Osteocyte (in vitro differentiated cells): ENCODE measurements around the gene POLR3E. TPM values are rescaled to one million over a fixed set of nuclear protein-coding genes. Genes with fewer than 3 reads are reported as not detected.

ENCODE experiments used
- DNase-seq: peaks from one replicate; pipeline ENCODE4 v3.0.0; 2021; ENCODE audit warnings: mixed read lengths; ENCODE audit not compliant: unreplicated experiment; ENCODE audit errors: extremely low spot score
- H3K27ac Mint-ChIP-seq: one replicate; pipeline ENCODE4 v1.8.0; 2021; ENCODE audit warnings: mild to moderate bottlenecking, mixed read lengths; ENCODE audit not compliant: unreplicated experiment
- H3K27me3 Mint-ChIP-seq: one replicate; pipeline ENCODE4 v1.8.0; 2021; ENCODE audit warnings: mixed read lengths; ENCODE audit not compliant: unreplicated experiment
- H3K36me3 Mint-ChIP-seq: one replicate; pipeline ENCODE4 v1.8.0; 2021; ENCODE audit warnings: mixed read lengths; ENCODE audit not compliant: unreplicated experiment
- H3K4me1 Mint-ChIP-seq: one replicate; pipeline ENCODE4 v1.8.0; 2021; ENCODE audit warnings: mixed read lengths; ENCODE audit not compliant: unreplicated experiment
- H3K4me3 Mint-ChIP-seq: one replicate; pipeline ENCODE4 v1.8.0; 2021; ENCODE audit warnings: mild to moderate bottlenecking, moderate library complexity, mixed read lengths; ENCODE audit not compliant: unreplicated experiment
- H3K9me3 Mint-ChIP-seq: one replicate; pipeline ENCODE4 v1.8.0; 2021; ENCODE audit warnings: mixed read lengths; ENCODE audit not compliant: unreplicated experiment
- total RNA-seq: library from RNA; stranded (reverse); gene quantifications from 2 replicates; pipeline ENCODE4 v1.2.1, GENCODE V29; 2021
- TF ChIP-seq, protein P1 (sequence below): fragments of 200-600 bp; sonication (generic); IDR thresholded peaks from 2 replicates; pipeline ENCODE4 v1.5.0; 2021; ENCODE audit warnings: antibody characterized with exemption, mild to moderate bottlenecking, moderate library complexity

POLR3E gene
- total RNA-seq, 1 donor from 2014 or later = 34.4 TPM

DNA sequence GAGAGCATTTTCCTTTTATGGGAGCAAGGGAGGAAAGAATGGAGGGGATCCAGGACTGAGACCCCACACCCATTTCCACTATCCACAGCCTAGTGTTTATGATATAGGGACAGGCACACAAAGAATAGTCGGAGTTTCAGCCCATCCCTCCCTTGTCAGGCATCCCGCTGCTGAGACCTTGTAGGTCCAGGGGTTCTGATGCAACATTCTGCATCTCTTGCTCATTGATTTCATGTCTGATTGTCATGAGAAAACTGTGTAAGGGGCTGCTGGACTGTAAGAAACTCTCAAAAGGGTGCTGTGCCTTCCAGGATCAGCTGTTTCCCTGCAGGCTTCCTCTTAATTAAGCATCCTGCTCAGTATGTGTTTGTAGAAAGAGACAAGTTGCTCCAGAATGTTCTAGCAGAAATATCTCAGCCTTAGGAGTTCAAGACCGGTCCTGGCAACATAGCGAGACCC lies 5.3 kb upstream of the POLR3E start:
- Mint-ChIP-seq H3K27ac (no peak overlapping the region), H3K4me3 (no peak overlapping the region)

DNA sequence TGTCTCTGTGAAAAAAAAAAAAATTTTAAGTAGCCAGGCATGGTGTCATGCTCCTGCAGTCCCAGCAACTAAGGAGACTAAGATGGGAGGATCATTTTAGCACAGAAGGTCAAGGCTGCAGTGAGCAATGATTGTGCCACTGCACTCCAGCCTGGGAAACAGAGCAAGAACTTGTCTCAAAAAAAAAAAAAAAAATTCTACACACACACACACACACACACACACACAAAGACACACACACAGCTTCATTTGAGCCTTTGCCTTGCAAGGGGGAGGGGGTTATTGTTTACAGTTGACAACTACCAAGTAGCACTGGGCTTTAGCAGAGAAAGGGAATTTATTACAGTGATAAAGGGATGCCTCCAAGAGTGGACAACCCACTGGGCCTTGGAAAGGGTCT lies 4.9 kb upstream of the POLR3E start:
- H3K36me3 Mint-ChIP-seq = no peaks in the 10 kb centered on the region
- H3K9me3 Mint-ChIP-seq = no peaks in the 10 kb centered on the region
- no peak overlapping the region for H3K4me3 Mint-ChIP-seq
- H3K4me1 Mint-ChIP-seq = peaks cover 7% of the 10 kb centered on the region
- TF ChIP-seq, protein P1, sequence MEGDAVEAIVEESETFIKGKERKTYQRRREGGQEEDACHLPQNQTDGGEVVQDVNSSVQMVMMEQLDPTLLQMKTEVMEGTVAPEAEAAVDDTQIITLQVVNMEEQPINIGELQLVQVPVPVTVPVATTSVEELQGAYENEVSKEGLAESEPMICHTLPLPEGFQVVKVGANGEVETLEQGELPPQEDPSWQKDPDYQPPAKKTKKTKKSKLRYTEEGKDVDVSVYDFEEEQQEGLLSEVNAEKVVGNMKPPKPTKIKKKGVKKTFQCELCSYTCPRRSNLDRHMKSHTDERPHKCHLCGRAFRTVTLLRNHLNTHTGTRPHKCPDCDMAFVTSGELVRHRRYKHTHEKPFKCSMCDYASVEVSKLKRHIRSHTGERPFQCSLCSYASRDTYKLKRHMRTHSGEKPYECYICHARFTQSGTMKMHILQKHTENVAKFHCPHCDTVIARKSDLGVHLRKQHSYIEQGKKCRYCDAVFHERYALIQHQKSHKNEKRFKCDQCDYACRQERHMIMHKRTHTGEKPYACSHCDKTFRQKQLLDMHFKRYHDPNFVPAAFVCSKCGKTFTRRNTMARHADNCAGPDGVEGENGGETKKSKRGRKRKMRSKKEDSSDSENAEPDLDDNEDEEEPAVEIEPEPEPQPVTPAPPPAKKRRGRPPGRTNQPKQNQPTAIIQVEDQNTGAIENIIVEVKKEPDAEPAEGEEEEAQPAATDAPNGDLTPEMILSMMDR = no peak
- H3K27me3 Mint-ChIP-seq = no peaks in the 10 kb centered on the region
- no peak for DNase-seq
- no peak overlapping the region for H3K27ac Mint-ChIP-seq

More for the DNA sequence above, 5.3 kb upstream of the POLR3E start:
- H3K9me3 Mint-ChIP-seq = no peaks in the 10 kb centered on the region
- TF ChIP-seq, protein P1 = no peak
- DNase-seq = no peak
- peaks cover 7% of the 10 kb centered on the region for H3K4me1 Mint-ChIP-seq
- no peaks in the 10 kb centered on the region for H3K36me3 Mint-ChIP-seq
- no peaks in the 10 kb centered on the region for H3K27me3 Mint-ChIP-seq

DNA sequence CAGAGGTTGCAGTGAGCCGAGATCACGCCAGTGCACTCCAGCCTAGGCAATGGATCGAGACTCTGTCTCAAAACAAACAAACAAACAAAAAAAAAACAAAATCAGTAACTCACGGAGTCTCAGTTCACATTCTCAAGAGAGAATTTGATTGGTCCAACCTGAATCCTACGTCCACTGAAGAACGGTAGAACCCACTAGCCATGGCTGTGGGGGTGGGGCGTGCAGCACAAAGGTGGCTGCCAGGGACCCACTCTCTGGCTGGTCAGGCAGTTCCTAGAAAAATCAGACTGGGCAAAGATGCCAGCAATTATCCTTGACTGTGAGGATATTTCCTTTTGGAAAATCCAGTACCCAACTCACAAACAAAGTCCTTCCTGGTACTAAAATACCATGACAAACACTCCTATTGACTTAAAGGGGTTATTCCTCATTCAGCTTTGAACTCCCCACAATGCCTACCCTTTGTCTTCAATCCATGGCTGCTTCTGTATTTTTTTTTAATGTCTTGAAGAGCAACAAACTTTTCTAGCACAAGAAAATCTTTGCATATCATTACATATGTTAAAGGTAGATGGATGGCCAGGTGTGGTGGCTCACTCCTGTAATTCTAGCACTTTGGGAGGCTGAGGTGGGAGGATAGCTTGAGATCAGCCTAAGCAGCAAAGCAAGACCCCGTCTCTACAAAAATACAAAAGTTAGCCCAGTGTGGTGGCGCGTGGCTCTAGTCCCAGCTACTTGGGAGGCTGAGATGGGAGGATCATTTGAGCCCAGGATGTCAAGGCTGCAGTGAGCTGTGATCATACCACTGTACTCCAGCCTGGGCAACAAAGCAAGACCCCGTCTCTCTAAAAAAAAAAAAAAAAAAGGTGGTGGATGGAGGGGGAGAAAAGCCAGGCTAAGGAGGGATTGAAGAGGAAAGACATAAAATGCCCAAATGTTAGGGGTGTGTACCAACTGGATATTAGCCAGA lies 3.8 kb upstream of the POLR3E start:
- Mint-ChIP-seq H3K4me3 (no peak overlapping the region), H3K36me3 (no peaks in the 10 kb centered on the region), H3K27me3 (no peaks in the 10 kb centered on the region), H3K4me1 (peaks cover 7% of the 10 kb centered on the region), H3K27ac (no peak overlapping the region), H3K9me3 (no peaks in the 10 kb centered on the region)
- no peak for DNase-seq
- TF ChIP-seq, protein P1 = no peak

DNA sequence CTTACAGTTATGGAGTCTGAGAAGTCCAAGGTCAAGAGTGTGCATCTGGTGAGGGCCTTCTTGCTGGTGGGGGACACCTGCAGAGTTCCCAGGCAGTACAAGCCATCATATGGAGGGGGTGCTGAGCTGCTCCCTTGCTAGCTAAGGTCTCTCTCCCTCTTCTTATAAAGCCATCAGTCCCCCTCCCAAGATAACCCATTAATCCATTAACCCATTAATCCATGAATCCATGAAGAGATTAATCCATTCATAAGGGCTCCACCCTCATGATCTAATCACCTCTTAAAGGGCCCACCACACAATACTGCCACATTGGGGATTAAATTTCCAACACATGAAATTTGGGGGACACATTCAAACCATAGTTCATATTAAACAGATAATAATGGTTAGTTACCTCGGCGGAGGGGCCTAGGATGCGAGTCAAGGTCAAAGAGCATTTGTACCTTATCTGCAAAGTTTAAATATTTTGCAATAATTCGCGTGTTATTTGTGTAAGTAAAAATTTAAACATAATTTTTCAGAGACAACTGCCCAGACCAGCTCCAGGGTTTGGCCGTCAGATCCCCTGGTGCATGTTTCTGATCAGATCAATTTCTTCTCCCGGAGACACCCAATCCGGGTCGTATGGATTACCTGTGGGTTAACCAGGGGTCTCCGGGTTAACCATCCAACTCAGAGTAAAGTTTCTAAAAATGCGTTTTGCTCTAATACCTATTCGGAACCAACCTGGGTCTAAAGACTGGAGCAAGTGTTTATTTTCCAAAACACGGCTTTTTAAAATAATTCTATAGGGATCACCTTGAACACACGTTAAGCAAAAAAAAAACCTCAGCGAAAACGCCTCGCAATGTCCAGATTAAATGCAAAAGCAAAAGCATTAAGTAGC lies 740 bp upstream of the POLR3E start:
- no peaks in the 10 kb centered on the region for H3K36me3 Mint-ChIP-seq
- no peak for DNase-seq
- H3K27ac Mint-ChIP-seq = peak overlapping the region; percentile 92
- H3K27me3 Mint-ChIP-seq = no peaks in the 10 kb centered on the region
- peak overlapping the region; percentile 89 for H3K4me3 Mint-ChIP-seq
- H3K9me3 Mint-ChIP-seq = no peaks in the 10 kb centered on the region
- H3K4me1 Mint-ChIP-seq = peaks cover 20% of the 10 kb centered on the region
- TF ChIP-seq, protein P1 = no peak
